HL-60 (cell line): ENCODE results near the gene SAE1.

ENCODE experiments used
- CTCF ChIP-seq: IDR thresholded peaks from one replicate; pipeline ENCODE4 v1.5.1; 2011; ENCODE audit warnings: low read length, control low read depth, inconsistent platforms; ENCODE audit not compliant: insufficient read depth
- POLR2AphosphoS5 ChIP-seq: IDR thresholded peaks from 2 replicates; pipeline ENCODE4 v1.6.1; 2012; ENCODE audit warnings: low read depth
- REST ChIP-seq: IDR thresholded peaks from 2 replicates; pipeline ENCODE4 v1.6.1; 2012; ENCODE audit warnings: low read depth; ENCODE audit not compliant: insufficient replicate concordance

- no peak for TF ChIP-seq CTCF
- TF ChIP-seq POLR2AphosphoS5: no peak
- no peak for TF ChIP-seq REST
These were observed 78.9 kb downstream of the SAE1 start for GRCh38 chr19:47209319-47210179.
